Measurements from ENCODE around the gene EIF6. TPM values are rescaled to one million over a fixed set of nuclear protein-coding genes. Genes with fewer than 3 reads are reported as not detected.

The EIF6 gene
- total RNA-seq, 3 donors from 2014 or later, result 105 to 206 (median 182) TPM

GRCh38 chr20:35274172-35275092, 10.1 kb downstream of the EIF6 start:
- no peak for DNase-seq
- TF ChIP-seq CTCF (IDR thresholded peaks at IDR 0.05), result no peak
- Histone ChIP-seq H3K4me1 (ENCODE audit: low read depth) (peaks cover 15% of the 10 kb centered on the region), H3K4me3 (no peak overlapping the region), H3K36me3 (ENCODE audit: low read depth) (peaks cover 4% of the 10 kb centered on the region), H3K9me3 (no peaks in the 10 kb centered on the region)
- ATAC-seq, result no peak
- intact Hi-C loops (cut with DNase I, micrococcal nuclease), result no loop called here

GRCh38 chr20:35273449-35274171, 11.0 kb downstream of the EIF6 start:
- ATAC-seq (no peak), DNase-seq (no peak)
- no peaks in the 10 kb centered on the region for H3K9me3 ChIP-seq
- peaks cover 15% of the 10 kb centered on the region for H3K4me1 ChIP-seq (ENCODE audit: low read depth)
- no peak for TF ChIP-seq CTCF (IDR thresholded peaks at IDR 0.05)
- H3K4me3 ChIP-seq, result no peak overlapping the region
- peaks cover 4% of the 10 kb centered on the region for H3K36me3 ChIP-seq (ENCODE audit: low read depth)
- intact Hi-C loops (cut with DNase I, micrococcal nuclease), result no loop called here

GRCh38 chr20:35271904-35272303, 12.7 kb downstream of the EIF6 start:
- Histone ChIP-seq H3K4me1 (ENCODE audit: low read depth) (peaks cover 13% of the 10 kb centered on the region), H3K36me3 (ENCODE audit: low read depth) (peaks cover 4% of the 10 kb centered on the region), H3K9me3 (no peaks in the 10 kb centered on the region), H3K4me3 (no peak overlapping the region)
- DNase-seq (no peak), ATAC-seq (no peak)
- no peak for TF ChIP-seq CTCF (IDR thresholded peaks at IDR 0.05)
- intact Hi-C loops (cut with DNase I, micrococcal nuclease), result no loop called here

GRCh38 chr20:35271073-35271882, 13.3 kb downstream of the EIF6 start:
- ATAC-seq (no peak), DNase-seq (peak in 1 of 3 donors; percentile 25)
- intact Hi-C loops (cut with DNase I, micrococcal nuclease), result no loop called here
- H3K4me1 ChIP-seq (ENCODE audit: low read depth), result peaks cover 7% of the 10 kb centered on the region
- H3K9me3 ChIP-seq, result no peaks in the 10 kb centered on the region
- no peak for TF ChIP-seq CTCF (IDR thresholded peaks at IDR 0.05)
- H3K36me3 ChIP-seq (ENCODE audit: low read depth), result peaks cover 4% of the 10 kb centered on the region
- H3K4me3 ChIP-seq, result no peak overlapping the region

Data from mucosa of descending colon (tissue), 3 donors.